ENCODE measurements around the gene HHATL. TPM values are rescaled to one million over a fixed set of nuclear protein-coding genes. Genes with fewer than 3 reads are reported as not detected.

Gene HHATL
- total RNA-seq, 1 donor from 2014 or later: not detected

DNA sequence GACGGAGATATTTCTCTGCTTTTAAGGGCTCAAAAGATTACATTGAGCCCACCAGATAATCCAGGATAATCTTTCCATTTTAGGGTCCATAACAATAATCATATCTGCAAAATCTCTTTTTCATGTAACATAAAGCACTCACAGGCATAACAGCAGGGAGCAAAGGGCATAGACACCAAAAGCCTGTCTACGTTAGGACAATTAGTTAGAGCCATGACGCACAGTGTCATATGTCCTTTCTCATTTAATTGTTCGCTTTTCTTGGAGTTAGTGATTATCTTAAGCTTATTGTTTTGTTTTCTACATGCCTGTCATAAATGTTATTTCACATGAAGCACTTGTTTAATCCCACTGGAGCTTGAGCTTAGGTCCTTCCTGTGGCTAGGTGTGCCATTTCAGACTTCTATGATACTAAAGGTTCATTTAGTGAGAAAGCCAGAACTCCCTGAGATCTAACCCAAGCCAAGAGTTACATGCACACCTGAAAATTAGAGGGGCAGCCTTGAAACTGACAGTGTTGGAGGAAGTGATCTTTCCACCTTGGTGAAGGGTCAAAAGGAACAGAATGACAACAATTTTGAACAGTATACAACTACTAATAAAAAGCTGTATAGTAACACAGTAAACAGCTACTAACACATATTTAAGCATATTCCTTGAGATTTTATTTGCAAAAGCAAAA lies 11.7 kb upstream of the HHATL start:
- intact Hi-C loops (cut with micrococcal nuclease): no loop called here

DNA sequence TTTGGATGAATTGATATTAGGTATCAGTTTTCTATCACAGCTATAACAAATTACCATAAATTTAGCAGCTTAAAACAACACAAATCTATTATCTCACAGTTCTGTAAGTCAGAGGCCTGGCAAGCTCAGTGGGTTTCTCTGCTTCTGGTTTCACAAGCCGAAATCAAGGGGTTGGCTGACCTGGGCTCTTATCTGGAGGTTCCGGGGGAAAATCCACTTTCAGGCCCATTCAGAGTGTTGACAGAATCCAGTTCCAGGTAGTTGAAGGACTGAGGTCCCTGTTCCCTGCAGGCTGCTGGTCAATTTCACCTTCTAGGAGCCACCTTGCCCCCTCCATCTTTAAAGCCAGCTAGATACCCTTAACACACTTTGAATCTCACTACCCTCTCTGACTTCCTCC lies 11.1 kb upstream of the HHATL start:
- intact Hi-C loops (cut with micrococcal nuclease): no loop called here

DNA sequence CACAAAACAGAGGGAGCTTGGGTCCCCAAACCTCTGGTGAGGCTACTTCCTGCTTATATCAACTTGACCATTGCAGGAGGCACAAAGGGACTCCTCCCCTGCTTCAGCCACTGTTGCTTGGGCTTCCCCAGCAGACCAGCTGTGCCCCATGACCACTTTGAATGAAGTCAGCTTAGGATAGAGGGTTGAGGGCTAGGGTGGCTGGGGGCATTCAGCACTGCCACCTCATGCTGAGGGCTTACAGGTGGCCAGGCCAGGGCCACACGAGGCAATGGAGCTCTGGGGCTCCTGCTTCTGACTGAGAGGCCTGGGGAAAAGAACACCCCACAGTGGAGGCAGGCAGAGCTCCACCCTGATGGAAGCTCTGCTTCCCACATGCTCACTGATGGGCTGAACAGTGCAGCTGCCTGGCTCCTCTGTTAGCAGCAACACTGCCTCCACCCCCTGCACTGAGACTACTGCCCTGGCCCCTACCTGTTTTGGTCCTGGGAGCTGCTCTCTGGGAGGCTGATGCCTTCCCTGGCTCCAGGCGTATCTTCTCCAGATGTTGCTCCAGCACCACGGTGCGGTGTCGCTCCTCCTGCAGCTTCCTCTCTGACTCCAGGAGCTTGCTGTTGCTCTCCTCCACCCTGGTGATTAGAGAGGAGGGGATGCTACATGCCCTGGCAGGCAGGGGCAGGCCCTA lies 10.2 kb upstream of the HHATL start:
- intact Hi-C loops (cut with micrococcal nuclease): no loop called here

DNA sequence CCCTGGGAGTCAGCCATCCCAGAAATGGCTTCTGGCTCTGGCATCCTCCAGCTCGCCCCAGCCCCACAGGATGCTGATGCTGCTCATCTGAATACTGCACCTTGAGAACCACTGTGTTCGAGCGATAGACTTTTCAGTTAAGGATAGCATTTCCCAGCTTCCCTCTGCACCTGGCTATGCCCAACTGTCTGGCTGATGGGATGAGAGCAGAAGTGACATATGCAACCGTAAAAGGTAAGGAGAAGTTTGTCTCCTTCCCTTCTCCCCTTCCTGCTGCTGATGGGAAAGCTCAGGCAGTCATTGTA lies 9.7 kb upstream of the HHATL start:
- intact Hi-C loops (cut with micrococcal nuclease): no loop called here

DNA sequence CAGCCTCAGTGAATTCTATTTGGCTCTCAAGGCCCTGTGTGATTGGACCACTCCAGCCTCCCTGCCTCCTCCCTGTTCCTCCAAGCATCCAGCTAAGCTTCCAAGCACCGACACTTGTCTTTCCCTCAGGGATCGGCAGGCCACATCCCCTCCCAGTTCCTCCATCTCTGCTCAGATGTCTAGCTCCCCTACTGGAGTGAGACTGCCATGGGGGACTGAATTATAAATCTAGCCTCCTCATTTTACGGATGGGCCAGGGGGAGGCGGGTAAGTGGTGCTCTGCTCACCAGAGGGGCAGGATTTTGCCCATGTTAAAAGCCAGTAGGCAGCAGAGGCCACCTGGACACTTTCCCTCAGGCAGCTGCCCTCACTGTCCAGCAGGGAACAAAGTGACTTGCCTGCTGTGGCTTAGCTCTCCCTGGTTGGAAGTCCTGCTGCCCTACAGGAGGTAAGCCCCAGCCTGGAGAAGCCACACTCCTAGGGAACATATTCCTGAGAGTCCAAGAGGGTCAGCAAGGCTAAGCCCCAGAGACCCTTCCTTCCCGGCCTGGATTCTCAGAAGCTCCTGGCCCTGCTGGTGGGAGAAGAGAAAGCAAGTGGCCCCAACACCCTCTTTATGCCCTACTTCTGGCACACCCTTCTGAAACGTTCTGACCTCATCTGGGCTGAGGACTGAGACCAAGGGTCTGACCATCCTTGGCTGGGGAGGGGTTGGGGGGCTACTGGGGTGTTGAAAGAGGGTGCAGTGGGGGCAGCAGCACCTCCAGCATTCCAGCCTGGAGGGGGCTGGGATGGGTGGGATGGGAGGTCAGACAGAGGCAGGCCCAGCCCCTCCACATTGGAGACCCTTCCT lies 9.1 kb upstream of the HHATL start:
- intact Hi-C loops (cut with micrococcal nuclease): no loop called here

DNA sequence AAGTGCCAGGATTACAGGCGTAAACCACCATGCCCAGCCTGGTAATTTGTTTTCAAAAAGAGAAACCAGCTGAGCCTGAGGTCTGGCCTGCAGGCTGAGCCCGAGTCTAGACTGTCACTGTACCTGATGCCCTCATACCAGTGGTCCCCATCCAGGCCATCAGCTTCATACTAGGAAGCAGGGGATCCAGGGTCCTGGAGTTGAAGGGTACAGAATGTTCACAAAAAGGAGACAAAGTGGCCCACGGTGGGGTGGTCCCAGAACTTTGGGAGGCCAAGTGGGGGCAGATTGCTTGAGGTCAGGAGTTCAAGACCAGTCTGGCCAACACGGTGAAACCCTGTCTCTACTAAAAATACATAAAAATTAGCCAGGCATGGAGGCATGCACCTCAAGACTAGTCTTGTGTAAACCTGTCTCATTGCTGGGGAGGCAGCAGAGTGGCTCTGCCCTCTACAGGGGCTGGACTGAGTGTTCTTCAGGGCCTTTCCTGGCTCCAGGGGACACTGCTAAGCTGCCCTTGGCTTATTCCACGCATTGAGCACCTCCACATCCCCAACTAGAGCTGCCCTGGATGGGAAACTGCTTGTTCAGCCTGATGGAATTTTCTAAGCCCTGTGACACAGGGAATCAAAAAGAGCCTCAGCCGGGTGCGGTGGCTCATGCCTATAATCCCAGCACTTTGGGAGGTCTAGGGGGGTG lies 7.9 kb upstream of the HHATL start:
- intact Hi-C loops (cut with micrococcal nuclease): no loop called here

DNA sequence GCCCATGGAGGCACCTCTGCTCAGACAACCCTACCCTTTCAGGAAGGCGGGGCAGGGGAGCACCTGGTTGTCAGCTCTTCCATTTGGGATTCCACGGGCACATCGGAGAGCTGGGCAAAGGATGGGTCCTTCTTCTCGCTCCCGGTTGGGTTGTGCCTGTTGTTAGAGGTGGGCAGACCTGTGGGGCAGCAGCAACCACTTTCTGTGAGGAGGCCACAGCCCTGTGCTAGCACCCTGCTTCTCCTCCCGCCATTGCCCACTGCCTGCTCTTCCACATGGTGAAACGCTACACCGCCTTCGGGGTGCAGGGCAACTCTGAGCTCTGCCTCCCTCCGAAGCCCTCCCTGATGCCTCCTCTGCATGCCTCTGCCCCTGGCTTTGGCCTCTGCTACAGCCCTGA lies 7.0 kb upstream of the HHATL start:
- intact Hi-C loops (cut with micrococcal nuclease): no loop called here

DNA sequence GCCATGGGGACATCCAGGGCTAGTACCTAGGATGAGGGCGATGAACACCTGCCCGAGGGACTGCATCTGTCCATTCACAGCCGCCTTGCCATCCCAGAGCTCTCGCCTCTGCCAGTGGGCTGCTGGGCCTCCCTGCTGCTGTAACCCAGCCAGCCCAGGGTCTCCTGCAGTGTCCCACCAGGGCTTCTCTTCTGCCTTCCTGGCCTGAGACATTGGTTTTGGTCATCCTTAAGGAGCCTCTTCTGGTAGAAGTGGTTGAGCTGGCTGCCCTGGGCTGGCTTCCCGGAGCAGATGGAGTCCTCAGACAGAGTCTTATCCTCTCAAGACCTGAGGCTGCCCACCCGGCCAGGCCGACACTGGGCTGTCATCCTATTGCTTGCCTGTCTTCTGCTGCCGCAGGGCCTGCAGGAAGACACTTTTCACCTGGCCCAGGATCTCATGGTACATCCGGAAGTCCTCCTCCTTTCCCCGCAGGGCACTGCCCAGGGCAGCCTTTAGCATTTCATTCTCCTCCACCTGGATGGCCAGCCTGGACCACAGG lies 6.1 kb upstream of the HHATL start:
- intact Hi-C loops (cut with micrococcal nuclease): no loop called here

DNA sequence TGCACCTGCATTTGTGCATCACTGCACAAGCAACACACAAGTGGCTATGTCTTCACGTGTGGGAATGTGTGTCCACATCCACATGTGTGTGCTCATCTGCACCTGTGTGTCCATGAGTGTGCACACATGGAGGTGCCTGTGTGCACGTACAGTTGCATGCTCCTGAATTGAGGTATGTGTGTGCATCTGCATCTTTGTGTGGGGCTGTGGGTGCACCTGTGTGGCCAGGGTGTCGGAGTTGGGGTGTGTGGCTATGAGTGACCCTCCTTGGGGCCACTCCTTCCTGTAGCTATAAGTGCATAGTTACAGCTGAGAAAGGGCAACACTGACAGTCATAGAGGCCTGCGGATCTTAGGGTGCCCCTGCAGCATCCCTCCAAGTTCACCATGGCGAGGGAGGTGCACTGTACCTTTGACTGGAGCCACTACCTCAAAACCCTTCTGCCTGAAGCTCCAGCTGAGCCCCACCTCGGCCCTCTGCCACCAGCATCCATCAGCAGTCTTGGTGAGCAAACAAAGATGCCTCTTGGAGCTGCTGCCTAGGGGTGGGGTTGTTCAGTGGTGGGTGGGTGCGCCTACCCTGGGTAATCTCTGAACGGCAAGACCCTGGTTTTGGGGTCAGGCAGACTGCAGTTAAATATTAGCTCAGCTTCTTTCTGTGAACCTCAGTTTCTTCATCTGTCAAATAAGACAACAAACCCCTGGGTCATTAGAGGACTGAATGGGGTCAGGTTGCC lies 5.2 kb upstream of the HHATL start:
- intact Hi-C loops (cut with micrococcal nuclease): no loop called here

DNA sequence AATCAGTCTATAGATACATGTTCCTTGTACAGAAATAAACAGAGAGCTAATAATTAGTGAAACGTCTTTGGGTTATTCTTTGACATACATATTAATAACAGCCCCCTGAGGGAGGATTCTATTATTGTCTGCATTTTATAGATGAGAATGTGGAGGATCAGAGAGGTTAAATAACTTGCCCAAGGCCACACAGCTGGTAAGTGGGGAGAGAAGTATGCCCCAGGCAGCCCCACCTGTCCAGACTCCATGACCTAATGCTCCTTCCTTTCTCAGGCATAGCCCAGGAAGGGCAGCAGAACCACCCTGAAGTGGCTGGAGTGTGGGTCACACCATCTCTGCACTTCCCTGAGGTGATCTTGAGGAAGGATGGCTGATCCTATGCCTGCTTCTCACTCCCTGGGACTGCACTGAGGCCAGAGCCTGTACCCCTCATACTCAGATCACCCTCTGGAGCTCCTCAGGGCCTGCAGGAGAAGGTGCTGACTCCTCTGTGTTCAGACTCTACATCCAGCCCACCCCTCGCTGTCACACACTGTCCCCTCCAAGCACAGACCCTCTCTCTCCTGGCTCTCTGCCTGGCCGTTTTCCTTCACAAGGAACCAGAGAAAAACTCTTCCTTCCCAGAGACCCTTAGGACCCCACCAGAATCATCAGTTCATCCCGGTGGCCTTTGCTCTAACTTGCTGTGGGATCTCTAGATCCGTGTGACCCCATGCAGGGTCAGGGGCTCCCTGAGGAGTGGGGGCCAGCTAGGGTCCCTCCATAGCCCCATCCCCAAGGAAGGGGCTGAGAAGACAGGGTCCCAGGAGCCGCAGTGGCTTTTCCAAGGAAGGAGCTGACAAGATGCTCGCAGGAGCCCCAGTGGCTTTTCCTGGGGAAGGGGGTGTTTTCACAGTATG lies 4.4 kb upstream of the HHATL start:
- intact Hi-C loops (cut with micrococcal nuclease): no loop called here

DNA sequence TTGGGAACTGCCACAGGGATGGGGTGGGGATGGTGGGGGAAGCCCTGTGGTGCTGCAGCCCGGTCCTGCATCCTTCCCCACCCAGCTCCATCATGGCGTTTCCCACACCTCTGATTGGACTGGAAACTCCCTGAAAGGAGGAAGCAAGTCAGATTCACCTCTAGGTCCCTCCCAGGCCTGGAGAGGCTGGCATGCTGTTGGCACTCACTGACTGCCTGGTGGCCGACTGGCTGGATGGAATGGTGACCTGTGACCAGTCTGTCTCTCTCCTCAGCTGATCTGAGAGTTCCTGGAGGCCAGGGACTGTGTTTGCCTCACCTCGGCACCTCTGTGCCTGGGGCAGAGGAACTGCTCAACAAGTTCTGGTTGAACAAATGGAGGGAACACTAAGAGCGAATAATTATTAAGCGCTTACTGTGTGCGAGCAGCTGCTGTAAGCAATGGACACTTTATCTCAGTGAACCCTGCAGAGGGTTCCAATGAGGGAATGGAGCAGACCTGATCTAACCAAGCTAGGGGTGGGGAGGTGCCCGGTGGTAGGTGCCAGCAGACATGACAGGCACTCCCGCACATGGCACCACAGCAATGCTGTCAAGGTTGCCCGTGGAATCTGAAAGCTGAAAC lies 3.5 kb upstream of the HHATL start:
- intact Hi-C loops (cut with micrococcal nuclease): no loop called here

DNA sequence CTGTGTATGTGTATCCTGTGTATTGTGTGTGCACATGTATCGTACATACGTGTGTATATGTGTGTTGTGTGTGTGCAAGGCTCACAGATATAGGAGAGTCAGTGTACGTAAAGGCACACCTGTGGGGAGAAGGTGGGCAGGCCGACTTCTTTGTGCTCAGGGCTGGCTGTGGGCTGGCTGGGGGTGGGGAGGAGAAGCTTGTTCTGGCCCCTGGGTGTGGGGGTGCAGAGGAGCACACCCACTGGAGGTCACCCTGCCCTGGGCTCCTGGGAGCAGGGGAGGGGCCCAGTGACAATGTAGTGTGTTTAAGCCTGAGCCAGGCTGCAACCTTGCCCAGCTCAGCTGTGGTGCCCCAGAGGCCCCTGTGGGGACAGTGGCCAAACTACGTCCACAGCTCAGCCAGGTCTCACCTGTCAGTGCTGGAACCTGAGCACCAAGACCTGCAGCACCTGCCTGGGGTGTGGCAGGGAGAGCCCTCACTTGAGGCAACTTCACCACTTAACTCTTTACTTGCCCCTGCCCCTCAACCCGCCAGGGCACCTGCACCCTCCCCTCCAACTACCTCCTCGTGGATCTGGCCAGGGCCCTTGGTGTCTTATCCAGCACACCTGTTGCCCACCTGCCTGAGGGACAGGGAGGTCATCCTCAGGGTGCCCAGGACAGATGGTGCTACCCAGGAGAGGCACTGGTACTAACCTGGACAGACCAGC lies 2.6 kb upstream of the HHATL start:
- intact Hi-C loops (cut with micrococcal nuclease): no loop called here

DNA sequence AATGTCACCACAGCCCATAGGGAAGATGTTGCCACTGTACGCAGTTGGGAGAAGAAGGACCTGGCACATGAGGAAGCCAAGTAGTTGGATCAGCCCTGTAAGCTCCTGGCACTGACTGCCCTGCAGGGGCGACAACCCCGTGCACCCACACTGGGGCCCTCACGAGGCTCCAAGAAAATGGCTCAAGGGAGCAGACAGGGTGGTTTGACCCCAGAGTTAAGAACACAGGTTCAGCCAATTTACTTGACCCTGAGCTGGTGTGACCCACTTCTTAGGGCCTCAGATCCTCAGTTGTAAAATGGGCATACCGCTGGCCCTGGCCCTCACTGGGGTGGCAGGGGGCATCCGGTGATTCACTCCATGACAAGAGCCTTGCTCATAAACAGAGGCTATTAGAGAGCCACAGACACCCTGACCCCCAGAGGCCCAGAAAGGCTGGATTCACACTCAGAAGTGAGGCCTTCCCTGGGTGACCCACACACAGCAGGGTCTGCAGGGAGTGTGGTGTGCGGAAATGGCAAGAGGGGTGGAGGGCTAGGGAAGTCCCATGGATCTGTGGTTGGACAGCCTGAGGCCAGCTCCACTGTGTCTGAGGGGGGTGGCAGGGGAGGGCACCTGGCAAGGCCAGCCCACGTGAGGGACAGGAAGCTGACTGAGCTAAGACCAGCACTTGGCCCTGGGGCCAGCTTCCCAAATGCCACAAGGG lies 1.7 kb upstream of the HHATL start:
- intact Hi-C loops (cut with micrococcal nuclease): no loop called here

DNA sequence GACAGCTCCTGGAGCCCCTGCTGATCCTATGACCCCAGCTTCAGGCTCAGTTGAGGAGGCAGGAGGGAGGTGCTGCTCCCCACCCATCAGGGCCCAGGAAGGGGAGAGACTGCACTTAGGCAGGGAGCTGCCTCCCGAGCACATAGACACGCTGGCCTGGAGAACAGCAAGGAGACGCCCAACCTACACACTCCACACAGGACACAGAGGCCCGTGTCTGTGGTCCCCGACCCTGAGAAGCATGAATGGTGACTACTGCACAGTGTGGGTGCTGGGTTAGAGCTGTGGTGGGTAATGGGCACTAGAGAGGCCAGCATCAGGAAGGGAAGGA lies 1.1 kb upstream of the HHATL start:
- intact Hi-C loops (cut with micrococcal nuclease): no loop called here

DNA sequence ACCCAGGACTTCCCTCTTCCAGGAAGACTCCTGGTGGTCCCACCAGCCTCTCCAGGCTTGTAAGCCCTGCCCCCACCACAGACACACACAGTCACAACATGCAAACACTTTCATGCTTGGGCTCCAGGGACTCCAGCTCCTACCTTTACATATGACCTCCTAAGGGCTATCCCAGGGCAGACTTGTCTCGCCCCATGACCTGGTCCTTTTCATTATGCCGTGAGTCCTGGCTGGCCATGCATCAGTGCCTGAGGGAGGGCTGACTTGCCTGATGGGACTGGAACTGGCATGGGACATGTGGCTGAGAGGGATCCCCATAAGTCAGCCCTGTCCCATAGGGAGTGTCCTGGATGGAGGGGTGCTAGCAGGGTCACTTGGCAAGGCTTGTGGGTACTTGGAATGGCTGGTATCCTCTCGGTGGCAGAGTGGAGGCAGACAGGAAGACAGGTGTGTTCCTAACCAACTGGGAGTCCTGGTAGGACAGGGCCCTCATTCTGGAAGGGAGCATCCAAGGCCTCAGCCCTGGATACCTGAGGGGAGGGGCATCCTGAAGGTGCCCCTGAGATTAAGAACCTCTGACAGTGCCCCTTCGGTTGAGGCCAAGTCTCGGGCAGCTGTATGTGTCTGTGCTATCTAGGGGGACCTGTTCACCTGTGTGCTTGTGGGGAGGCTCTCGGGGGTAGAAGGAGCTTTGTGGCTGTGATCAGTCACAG lies 540 bp upstream of the HHATL start:
- intact Hi-C loops (cut with micrococcal nuclease): no loop called here

DNA sequence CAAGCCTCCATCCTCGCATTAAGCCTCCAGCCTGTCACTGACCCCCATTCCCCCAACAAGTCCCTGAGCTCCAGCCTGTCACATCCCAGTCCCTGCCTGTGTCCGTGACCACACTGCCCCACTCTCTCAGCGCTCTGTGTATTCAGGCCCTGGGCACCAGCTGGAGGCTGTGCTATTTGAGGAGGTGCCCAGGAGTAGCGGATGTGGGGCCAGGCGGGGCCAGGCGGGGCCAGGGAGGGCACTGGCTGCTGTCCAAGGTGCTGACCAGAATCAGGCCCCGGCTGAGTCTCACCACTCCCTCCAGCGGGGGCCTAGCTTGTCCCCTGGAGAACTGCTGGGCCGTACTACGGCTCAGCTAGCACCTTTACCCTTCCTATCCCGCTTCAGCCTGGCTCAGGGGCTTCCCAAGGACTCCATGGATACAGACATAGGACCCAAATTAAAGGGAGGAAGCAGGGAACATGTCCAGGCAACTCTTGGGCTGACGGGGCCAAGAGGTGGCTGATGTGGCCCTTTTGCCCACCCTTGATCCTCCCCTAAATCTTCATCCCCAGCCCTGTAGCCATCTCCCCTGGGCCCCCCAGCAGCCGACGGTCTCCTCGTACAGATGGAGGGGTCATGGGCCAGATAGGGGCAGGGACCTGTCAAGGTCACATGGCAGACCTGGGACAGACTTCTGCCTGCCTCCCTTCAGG lies 1.1 kb downstream of the HHATL start:
- intact Hi-C loops (cut with micrococcal nuclease): no loop called here

All from T-helper 2 cell treated with Interferon-gamma antibody and Interleukin-4, amounts not matched to agents 100 ng/mL and 5 ng/mL, for 36 hours (primary cell).